Fibroblast of mammary gland (primary cell): Measurements from ENCODE around the gene CIPC.

ENCODE experiments used
- DNase-seq: peaks from one replicate; pipeline ENCODE4 v3.0.0-alpha.2; 2010; ENCODE audit warnings: low read depth
- H3K4me3 ChIP-seq: 2 replicates; pipeline ENCODE4 v1.5.1; 2011; ENCODE audit warnings: low read depth, mild to moderate bottlenecking, low read length, moderate library complexity; ENCODE audit not compliant: control insufficient read depth
- CTCF ChIP-seq: conservative IDR thresholded peaks from 2 replicates; pipeline ENCODE4 v1.5.1; 2011; ENCODE audit warnings: low read depth, low read length, inconsistent platforms; ENCODE audit not compliant: control insufficient read depth, insufficient read depth

CIPC gene

GRCh38 chr14:77068517-77069200 lies 29.4 kb upstream of the CIPC start:
- H3K4me3 ChIP-seq, result no peak overlapping the region
- TF ChIP-seq CTCF, result no peak

GRCh38 chr14:77069551-77069950 lies 28.5 kb upstream of the CIPC start:
- H3K4me3 ChIP-seq, result no peak overlapping the region
- TF ChIP-seq CTCF, result no peak
- DNase-seq, result no peak

More at GRCh38 chr14:77068517-77069200, 29.4 kb upstream of the CIPC start:
- no peak for DNase-seq

GRCh38 chr14:77071938-77072388 lies 26.1 kb upstream of the CIPC start:
- no peak for TF ChIP-seq CTCF
- peak; percentile 35 for DNase-seq
- no peak overlapping the region for H3K4me3 ChIP-seq

- no peak for DNase-seq
- H3K4me3 ChIP-seq, result no peak overlapping the region
- no peak for TF ChIP-seq CTCF
These were observed 23.1 kb upstream of the CIPC start for GRCh38 chr14:77074969-77075368.

- H3K4me3 ChIP-seq, result no peak overlapping the region
- TF ChIP-seq CTCF, result no peak
- DNase-seq, result peak; percentile 75
These were observed 21.9 kb upstream of the CIPC start for GRCh38 chr14:77076113-77076631.

- no peak for TF ChIP-seq CTCF
- H3K4me3 ChIP-seq, result no peak overlapping the region
- no peak for DNase-seq
These were observed 21.0 kb upstream of the CIPC start for GRCh38 chr14:77077040-77077439.
